DOHH2 (cell line): ENCODE measurements around the gene NUMB.

ENCODE experiments used
- H3F3A ChIP-seq: fragments of 200-600 bp; sonication (generic), shearing (Covaris generic); 2 replicates; pipeline ENCODE4 v1.6.0; 2016; ENCODE audit warnings: antibody characterized with exemption, mild to moderate bottlenecking; ENCODE audit not compliant: control insufficient read depth, insufficient read depth
- H3K27ac ChIP-seq: fragments of 200-600 bp; sonication (generic); 2 replicates; pipeline ENCODE4 v1.5.1; 2014; ENCODE audit warnings: low read depth, mild to moderate bottlenecking, low read length, moderate library complexity
- H3K27me3 ChIP-seq: fragments of 200-600 bp; sonication (generic); 2 replicates; pipeline ENCODE4 v1.6.1; 2014; ENCODE audit warnings: mild to moderate bottlenecking, low read length, mixed read lengths; ENCODE audit not compliant: control insufficient read depth
- H3K36me3 ChIP-seq: fragments of 200-600 bp; sonication (generic); 2 replicates; pipeline ENCODE4 v1.6.1; 2014; ENCODE audit warnings: mild to moderate bottlenecking, low read length, moderate library complexity, mixed read lengths; ENCODE audit not compliant: control insufficient read depth
- H3K4me1 ChIP-seq: fragments of 200-600 bp; sonication (generic); 2 replicates; pipeline ENCODE4 v1.6.1; 2014; ENCODE audit warnings: mild to moderate bottlenecking, low read length, mixed read lengths; ENCODE audit not compliant: control insufficient read depth
- H3K4me2 ChIP-seq: fragments of 200-600 bp; sonication (generic); 2 replicates; pipeline ENCODE4 v1.6.0; 2014; ENCODE audit warnings: mild to moderate bottlenecking, low read length, moderate library complexity
- H3K4me3 ChIP-seq: fragments of 200-600 bp; sonication (generic); 2 replicates; pipeline ENCODE4 v1.5.1; 2014; ENCODE audit warnings: mild to moderate bottlenecking, low read length, mixed read lengths
- H3K79me2 ChIP-seq: fragments of 200-600 bp; sonication (generic); 2 replicates; pipeline ENCODE4 v1.6.1; 2014; ENCODE audit warnings: mild to moderate bottlenecking, low read length, mixed read lengths; ENCODE audit not compliant: control insufficient read depth
- H3K9me2 ChIP-seq: fragments of 200-600 bp; sonication (generic); replicated peaks from 2 replicates; pipeline ENCODE4 v1.6.1; 2014; ENCODE audit warnings: mild to moderate bottlenecking, low read length, mixed read lengths; ENCODE audit not compliant: control insufficient read depth
- H3K9me3 ChIP-seq: fragments of 200-600 bp; sonication (generic); 2 replicates; pipeline ENCODE4 v1.6.1; 2014; ENCODE audit warnings: antibody characterized with exemption, low read length, mixed read lengths; ENCODE audit not compliant: control insufficient read depth, insufficient read depth
- H4K20me1 ChIP-seq: fragments of 200-600 bp; sonication (generic); 2 replicates; pipeline ENCODE4 v1.6.0; 2014; ENCODE audit warnings: low read depth, mild to moderate bottlenecking, antibody characterized with exemption, low read length, moderate library complexity; ENCODE audit not compliant: control insufficient read depth, insufficient read depth
- EZH2phosphoT487 ChIP-seq: fragments of 200-600 bp; sonication (generic); IDR thresholded peaks from 2 replicates; pipeline ENCODE4 v1.6.1; 2017; ENCODE audit warnings: borderline replicate concordance, mild to moderate bottlenecking, antibody characterized with exemption, low read length, moderate library complexity, mixed read lengths
- TF ChIP-seq, protein P1 (sequence below): fragments of 200-600 bp; sonication (generic); IDR thresholded peaks from one replicate; pipeline ENCODE4 v1.5.1; 2014; ENCODE audit warnings: antibody characterized with exemption, mild to moderate bottlenecking, low read depth, low read length; ENCODE audit not compliant: poor library complexity, severe bottlenecking

The NUMB gene

DNA sequence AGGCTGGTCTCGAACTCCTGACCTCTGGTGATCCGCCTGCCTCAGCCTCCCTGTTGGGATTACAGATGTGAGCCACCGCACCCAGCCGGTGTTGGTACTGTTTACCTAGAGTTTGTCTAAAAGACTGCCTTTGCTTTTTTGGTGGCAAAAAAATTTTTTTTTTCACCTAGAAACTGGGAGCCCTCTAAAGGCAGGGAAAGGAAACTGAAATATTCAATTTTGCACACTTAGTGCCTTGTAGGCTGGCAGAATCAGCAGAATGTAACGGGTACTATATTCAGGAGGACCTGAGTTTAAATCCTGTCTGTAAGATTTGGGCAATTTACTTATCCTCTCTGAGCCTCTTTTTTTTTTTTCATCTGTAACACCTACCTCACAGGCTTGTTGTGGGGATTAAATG, 177.4 kb downstream of the NUMB start:
- no peak overlapping the region for H3K4me3 ChIP-seq
- H3K4me1 ChIP-seq, result peaks cover 5% of the 10 kb centered on the region
- H3F3A ChIP-seq, result no peaks in the 10 kb centered on the region
- H3K79me2 ChIP-seq, result no peaks in the 10 kb centered on the region
- no peak for TF ChIP-seq EZH2phosphoT487
- TF ChIP-seq, protein P1, sequence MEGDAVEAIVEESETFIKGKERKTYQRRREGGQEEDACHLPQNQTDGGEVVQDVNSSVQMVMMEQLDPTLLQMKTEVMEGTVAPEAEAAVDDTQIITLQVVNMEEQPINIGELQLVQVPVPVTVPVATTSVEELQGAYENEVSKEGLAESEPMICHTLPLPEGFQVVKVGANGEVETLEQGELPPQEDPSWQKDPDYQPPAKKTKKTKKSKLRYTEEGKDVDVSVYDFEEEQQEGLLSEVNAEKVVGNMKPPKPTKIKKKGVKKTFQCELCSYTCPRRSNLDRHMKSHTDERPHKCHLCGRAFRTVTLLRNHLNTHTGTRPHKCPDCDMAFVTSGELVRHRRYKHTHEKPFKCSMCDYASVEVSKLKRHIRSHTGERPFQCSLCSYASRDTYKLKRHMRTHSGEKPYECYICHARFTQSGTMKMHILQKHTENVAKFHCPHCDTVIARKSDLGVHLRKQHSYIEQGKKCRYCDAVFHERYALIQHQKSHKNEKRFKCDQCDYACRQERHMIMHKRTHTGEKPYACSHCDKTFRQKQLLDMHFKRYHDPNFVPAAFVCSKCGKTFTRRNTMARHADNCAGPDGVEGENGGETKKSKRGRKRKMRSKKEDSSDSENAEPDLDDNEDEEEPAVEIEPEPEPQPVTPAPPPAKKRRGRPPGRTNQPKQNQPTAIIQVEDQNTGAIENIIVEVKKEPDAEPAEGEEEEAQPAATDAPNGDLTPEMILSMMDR, result no peak
- H3K36me3 ChIP-seq, result peaks cover 65% of the 10 kb centered on the region
- no peaks in the 10 kb centered on the region for H3K9me3 ChIP-seq
- no peaks in the 10 kb centered on the region for H4K20me1 ChIP-seq
- no peaks in the 10 kb centered on the region for H3K27me3 ChIP-seq
- no peak overlapping the region for H3K27ac ChIP-seq
- no peaks in the 10 kb centered on the region for H3K9me2 ChIP-seq
- H3K4me2 ChIP-seq, result no peak overlapping the region

DNA sequence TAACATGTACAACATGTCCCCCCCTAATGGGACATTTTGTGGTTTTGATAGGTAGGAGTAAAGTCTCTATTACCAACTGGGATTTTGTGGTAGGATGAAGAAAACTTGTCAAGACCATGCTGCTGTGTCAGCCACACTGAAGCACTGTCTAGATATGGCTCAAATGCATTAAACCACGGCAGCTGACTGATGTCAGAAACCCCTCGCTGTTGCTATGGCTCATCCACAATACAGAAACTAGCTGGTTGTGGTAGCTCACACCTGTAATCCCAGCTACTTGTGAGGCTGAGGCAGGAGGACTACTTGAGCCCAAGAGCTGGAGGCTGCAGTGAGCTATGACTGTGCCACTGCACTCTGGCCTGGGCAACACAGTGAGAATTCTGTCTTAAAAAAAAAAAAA, 181.0 kb downstream of the NUMB start:
- Histone ChIP-seq H3K27me3 (no peaks in the 10 kb centered on the region), H3K4me1 (peaks cover 27% of the 10 kb centered on the region), H3F3A (0 out of 2 replicates have a peak, but pooled peaks cover 3% of the 10 kb centered on the region), H3K27ac (no peak overlapping the region), H3K9me2 (no peaks in the 10 kb centered on the region), H3K9me3 (no peaks in the 10 kb centered on the region), H3K4me2 (no peak overlapping the region), H3K79me2 (no peaks in the 10 kb centered on the region), H3K36me3 (peaks cover 59% of the 10 kb centered on the region), H3K4me3 (no peak overlapping the region), H4K20me1 (no peaks in the 10 kb centered on the region)
- TF ChIP-seq EZH2phosphoT487, result no peak
- TF ChIP-seq, protein P1, result no peak

DNA sequence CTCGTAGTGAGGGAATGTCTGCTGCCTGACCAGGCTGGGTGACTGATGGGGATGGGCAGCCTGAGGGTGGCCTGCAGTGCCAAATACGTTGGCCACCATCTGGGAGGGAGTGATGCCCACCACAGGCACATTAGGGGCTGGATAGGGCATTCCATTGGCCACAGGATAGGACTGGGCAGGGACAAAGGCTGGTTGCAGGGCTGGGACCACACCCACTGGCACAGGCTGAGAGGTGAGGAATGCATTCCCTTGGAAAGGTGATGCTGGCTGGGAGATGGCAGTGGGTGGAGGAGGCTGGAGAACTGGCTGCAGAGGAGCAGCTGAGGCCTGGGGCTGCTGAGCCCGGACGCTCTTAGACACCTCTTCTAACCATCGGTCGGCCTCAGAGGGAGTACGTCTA, 181.5 kb downstream of the NUMB start:
- Histone ChIP-seq H3K79me2 (no peaks in the 10 kb centered on the region), H3K9me3 (no peaks in the 10 kb centered on the region), H3K36me3 (peaks cover 54% of the 10 kb centered on the region), H3K4me1 (peaks cover 27% of the 10 kb centered on the region), H3K27me3 (no peaks in the 10 kb centered on the region), H3F3A (0 out of 2 replicates have a peak, but pooled peaks cover 8% of the 10 kb centered on the region), H3K4me3 (no peak overlapping the region), H3K9me2 (no peaks in the 10 kb centered on the region), H3K4me2 (no peak overlapping the region), H3K27ac (no peak overlapping the region), H4K20me1 (no peaks in the 10 kb centered on the region)
- no peak for TF ChIP-seq EZH2phosphoT487
- TF ChIP-seq, protein P1, result no peak
